ENCODE results near the gene PHLDB1. TPM values are rescaled to one million over a fixed set of nuclear protein-coding genes. Genes with fewer than 3 reads are reported as not detected.
A peak's percentile ranks its signal among the peaks of the same experiment; 100 is the strongest.
"Not testable (repeated sequence)": the region's sequence is repeated elsewhere in the genome, so short reads cannot be mapped to it uniquely, and the experiment has no call there.

PHLDB1 gene
- polyA plus RNA-seq: not detected

DNA sequence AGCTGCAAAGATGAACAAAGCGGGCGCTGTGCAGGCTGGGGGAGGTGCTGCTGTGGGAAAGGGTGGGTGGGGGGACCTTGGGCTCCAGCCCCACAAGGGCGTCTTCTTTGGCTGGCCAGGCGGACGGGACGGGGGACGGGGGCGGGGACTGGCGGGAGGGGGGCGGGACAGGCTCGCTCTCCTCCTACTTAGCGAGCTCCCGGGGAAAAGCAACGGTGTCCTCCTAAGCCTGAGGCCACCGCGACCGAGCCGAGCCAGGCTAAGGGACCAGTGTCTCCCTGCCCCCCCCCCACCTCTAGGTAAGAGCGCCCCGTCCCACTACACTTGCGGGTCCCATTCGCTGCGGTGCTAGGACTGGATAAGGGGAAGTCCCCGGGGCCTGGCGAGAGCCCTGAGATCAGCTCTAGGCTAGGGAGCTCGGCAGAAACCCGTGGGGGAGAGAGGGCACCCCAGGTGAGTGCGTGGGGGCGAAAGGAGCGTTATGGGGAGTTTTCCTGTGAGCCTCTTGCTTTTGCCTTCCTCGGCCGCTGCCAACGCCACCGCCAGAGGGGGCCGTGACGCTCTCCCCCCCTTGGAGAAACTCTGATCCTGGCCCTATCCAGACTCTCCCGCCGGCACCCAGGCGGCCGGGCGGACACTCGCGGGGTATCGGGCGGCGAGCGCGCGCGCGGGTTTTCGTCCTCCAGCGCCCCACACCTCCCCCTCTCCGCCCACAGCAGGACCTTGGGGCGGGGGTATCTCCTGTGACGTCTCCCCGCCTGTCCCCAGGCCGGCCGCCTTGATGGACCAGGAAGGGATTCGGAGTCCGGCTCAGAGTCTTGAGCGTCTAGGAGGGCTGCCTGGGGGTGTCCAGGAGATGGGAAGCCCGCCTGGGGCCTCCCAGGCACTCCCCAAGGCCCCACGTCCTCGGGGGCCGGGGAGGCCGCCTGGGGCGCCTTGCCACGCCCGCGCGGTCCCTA is at the start of gene PHLDB1:
Gene PHLDB1 (plus strand): TSS at position 215 of the 959 bp plus-strand sequence. CDS start 6,222 bp downstream, outside the sequence.
- Mint-ChIP-seq H3K9me3 (no peaks in the 10 kb centered on the region), H3K27ac (peak within 1 kb of the TSS in 2 of 3 donors; percentile 48 to 95), H3K36me3 (peaks cover 2% of the 10 kb centered on the region), H3K27me3 (peaks cover 11% of the 10 kb centered on the region), H3K4me3 (peak within 1 kb of the TSS; percentile 84 to 92 (median 89)), H3K4me1 (peaks cover 0 to 15% (median 13%) of the 10 kb centered on the region in 3 donors)

DNA sequence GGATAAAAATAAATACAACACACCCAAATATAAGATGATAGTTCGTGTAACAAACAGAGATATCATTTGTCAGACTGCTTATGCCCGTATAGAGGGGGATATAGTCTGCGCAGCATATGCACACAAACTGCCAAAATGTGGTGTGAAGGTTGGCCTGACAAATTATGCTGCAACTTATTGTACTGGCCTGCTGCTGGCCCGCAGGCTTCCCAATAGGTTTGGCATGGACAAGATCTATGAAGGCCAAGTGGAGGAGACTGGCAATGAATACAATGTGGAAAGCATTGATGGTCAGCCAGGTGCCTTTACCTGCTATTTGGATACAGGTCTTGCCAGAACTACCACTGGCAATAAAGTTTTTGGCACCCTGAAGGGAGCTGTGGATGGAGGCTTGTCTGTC is 46.6 kb upstream of the PHLDB1 start:
- Mint-ChIP-seq H3K4me1 (peaks cover 6 to 16% (median 11%) of the 10 kb centered on the region in 3 donors), H3K27me3 (no peaks in the 10 kb centered on the region), H3K9me3 (no peaks in the 10 kb centered on the region), H3K27ac (no peak overlapping the region), H3K36me3 (no peaks in the 10 kb centered on the region), H3K4me3 (peak overlapping the region in 1 of 4 donors; percentile 31)

DNA sequence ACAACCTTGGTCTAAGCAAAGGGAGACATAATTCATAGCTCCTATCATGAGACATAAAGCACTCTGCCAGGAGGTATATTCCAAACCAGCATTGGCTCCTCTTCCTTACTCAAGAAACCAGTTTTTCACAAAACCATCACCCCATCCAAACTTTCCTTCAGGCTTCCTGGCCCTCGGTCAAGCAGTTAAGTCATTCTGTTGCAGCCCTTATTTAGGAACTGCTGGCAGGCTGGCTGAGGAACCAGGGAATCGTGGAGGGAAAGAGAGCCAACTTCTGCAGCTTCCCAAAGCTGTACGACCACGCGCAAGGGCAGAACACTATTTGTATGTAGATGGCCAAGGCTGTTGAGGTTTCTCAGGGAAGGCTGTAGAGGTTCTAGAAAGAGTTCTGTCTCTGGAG is 42.4 kb upstream of the PHLDB1 start:
- H3K27me3 Mint-ChIP-seq: no peaks in the 10 kb centered on the region
- H3K27ac Mint-ChIP-seq: peak overlapping the region in 2 of 3 donors; percentile 26 to 42
- H3K4me1 Mint-ChIP-seq: peaks cover 9 to 22% (median 15%) of the 10 kb centered on the region in 3 donors
- H3K4me3 Mint-ChIP-seq: peak overlapping the region; percentile 41 to 98 (median 68)
- H3K36me3 Mint-ChIP-seq: no peaks in the 10 kb centered on the region
- no peaks in the 10 kb centered on the region for H3K9me3 Mint-ChIP-seq

DNA sequence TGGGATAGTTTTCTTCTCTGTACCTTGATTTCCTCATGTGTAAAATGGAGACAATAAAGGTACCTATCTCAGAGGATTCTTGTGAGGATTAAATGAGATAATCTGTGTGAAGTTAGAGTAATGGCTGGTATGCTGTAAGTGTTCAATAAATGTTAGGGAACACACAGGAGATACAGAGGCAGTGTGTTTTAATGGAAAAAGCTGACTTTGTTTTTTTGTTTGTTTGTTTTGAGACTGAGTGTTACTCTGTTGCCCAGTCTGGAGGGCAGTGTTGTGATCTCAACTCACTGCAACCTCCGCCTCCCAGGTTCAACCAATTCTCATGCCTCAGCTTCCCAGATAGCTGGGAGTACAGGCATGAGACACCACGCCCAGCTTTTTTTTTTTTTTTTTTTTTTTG is 37.7 kb upstream of the PHLDB1 start:
- Mint-ChIP-seq H3K9me3 (no peaks in the 10 kb centered on the region), H3K27me3 (no peaks in the 10 kb centered on the region), H3K36me3 (no peaks in the 10 kb centered on the region), H3K27ac (no peak overlapping the region), H3K4me1 (peaks cover 26 to 39% (median 29%) of the 10 kb centered on the region in 3 donors), H3K4me3 (peak overlapping the region in 1 of 4 donors; percentile 33)

GRCh38 chr11:118570787-118571186 is 36.6 kb upstream of the PHLDB1 start:
- Mint-ChIP-seq H3K9me3 (no peaks in the 10 kb centered on the region), H3K36me3 (no peaks in the 10 kb centered on the region), H3K27ac (peak overlapping the region in 1 of 3 donors; percentile 95), H3K4me3 (peak overlapping the region in 3 of 4 donors; percentile 5 to 88 (median 87)), H3K27me3 (no peaks in the 10 kb centered on the region), H3K4me1 (peaks cover 30 to 41% (median 32%) of the 10 kb centered on the region in 3 donors)

- peak overlapping the region; percentile 87 to 98 (median 93) for H3K4me3 Mint-ChIP-seq
- peak overlapping the region; percentile 81 to 96 (median 95) for H3K27ac Mint-ChIP-seq
- peaks cover 29 to 41% (median 33%) of the 10 kb centered on the region in 3 donors for H3K4me1 Mint-ChIP-seq
- H3K27me3 Mint-ChIP-seq, H3K9me3 Mint-ChIP-seq, H3K36me3 Mint-ChIP-seq: not testable (repeated sequence)
These were observed 35.7 kb upstream of the PHLDB1 start for GRCh38 chr11:118571701-118572060.

- peaks cover 30 to 42% (median 35%) of the 10 kb centered on the region in 3 donors for H3K4me1 Mint-ChIP-seq
- no peaks in the 10 kb centered on the region for H3K27me3 Mint-ChIP-seq
- no peaks in the 10 kb centered on the region for H3K9me3 Mint-ChIP-seq
- H3K27ac Mint-ChIP-seq: peak within 1 kb of the TSS; percentile 81 to 96 (median 95)
- no peaks in the 10 kb centered on the region for H3K36me3 Mint-ChIP-seq
- peak within 1 kb of the TSS; percentile 87 to 98 (median 93) for H3K4me3 Mint-ChIP-seq
These were observed 35.1 kb upstream of the PHLDB1 start, which contains the start of gene ARCN1 for GRCh38 chr11:118572061-118572980. ARCN1 (plus strand) TSS chr11:118572409; CDS start chr11:118572548, 139 bp downstream.

- H3K27ac Mint-ChIP-seq: peak overlapping the region; percentile 81 to 96 (median 95)
- no peaks in the 10 kb centered on the region for H3K36me3 Mint-ChIP-seq
- H3K27me3 Mint-ChIP-seq: peaks cover 2% of the 10 kb centered on the region
- peak overlapping the region; percentile 87 to 98 (median 93) for H3K4me3 Mint-ChIP-seq
- H3K4me1 Mint-ChIP-seq: peaks cover 34 to 46% (median 39%) of the 10 kb centered on the region in 3 donors
- H3K9me3 Mint-ChIP-seq: no peaks in the 10 kb centered on the region
These were observed 34.3 kb upstream of the PHLDB1 start for GRCh38 chr11:118572981-118573550.

DNA sequence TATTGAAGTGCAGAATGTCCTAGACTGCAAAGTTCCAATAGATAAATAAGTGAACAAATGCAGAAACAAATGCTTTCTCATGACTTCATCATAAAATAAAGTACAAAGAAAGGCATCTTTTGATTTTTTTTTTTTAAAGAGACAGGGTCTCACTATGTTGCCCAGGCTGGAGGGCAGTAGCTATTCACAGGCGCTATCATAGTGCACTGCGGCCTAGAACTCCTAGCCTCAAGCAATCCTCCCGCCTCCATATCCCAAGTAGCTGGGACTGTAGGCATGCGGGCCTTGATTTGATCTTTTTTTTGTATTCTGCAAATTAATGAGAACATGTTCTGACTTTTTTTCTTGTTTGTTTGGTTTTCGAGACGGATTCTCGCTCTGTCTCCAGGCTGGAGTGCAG is 32.8 kb upstream of the PHLDB1 start:
- Mint-ChIP-seq H3K27me3 (peaks cover 2% of the 10 kb centered on the region), H3K9me3 (no peaks in the 10 kb centered on the region)

GRCh38 chr11:118577995-118578394 is 29.4 kb upstream of the PHLDB1 start:
- H3K4me3 Mint-ChIP-seq, H3K36me3 Mint-ChIP-seq, H3K27ac Mint-ChIP-seq, H3K27me3 Mint-ChIP-seq, H3K9me3 Mint-ChIP-seq: not testable (repeated sequence)
- peaks cover 35 to 36% (median 35%) of the 10 kb centered on the region in 3 donors for H3K4me1 Mint-ChIP-seq

More for the DNA sequence above, 32.8 kb upstream of the PHLDB1 start:
- Mint-ChIP-seq H3K4me1 (peaks cover 41 to 51% (median 46%) of the 10 kb centered on the region in 3 donors), H3K4me3 (peak overlapping the region in 3 of 4 donors; percentile 74 to 81 (median 81)), H3K27ac (peak overlapping the region in 1 of 3 donors; percentile 3), H3K36me3 (no peaks in the 10 kb centered on the region)

DNA sequence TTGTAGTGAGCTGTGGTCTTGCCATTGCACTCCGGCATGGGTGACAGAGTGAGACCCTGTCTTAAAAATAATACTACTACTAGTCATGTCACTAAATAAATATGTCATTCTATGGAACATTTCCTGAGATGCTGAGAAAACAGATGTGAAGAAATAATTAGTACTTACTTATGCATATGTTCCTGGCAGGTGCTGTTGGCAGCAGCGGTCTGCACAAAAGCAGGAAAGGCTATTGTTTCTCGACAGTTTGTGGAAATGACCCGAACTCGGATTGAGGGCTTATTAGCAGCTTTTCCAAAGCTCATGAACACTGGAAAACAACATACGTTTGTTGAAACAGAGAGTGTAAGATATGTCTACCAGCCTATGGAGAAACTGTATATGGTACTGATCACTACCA is 26.4 kb upstream of the PHLDB1 start:
- H3K4me1 Mint-ChIP-seq: peaks cover 11 to 15% (median 14%) of the 10 kb centered on the region in 3 donors

DNA sequence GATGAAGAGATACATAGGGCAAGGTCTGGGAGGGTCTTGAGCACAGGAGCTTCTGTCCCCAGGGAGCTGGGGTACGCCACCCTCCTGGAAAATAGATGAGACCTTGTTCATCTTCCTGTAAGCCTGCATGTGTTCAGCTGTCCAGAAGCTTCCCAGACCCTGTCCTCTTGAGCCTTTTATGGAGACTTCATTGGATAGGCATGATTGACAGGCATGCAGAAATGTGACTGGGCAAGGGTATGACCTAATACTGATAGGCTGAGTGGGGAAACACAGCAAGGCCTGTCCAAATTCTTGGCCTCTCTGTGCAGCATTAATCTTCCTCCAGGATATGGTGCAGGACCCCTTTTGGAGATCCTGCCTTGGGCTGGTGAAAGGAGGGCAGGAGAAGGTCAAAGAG is 19.5 kb upstream of the PHLDB1 start:
- Mint-ChIP-seq H3K4me3 (no peak overlapping the region), H3K4me1 (peaks cover 0 to 1% (median 0%) of the 10 kb centered on the region in 3 donors), H3K9me3 (no peaks in the 10 kb centered on the region), H3K36me3 (peaks cover 5% of the 10 kb centered on the region), H3K27ac (no peak overlapping the region), H3K27me3 (no peaks in the 10 kb centered on the region)

More for the DNA sequence above, 26.4 kb upstream of the PHLDB1 start:
- Mint-ChIP-seq H3K9me3 (no peaks in the 10 kb centered on the region), H3K36me3 (peaks cover 3% of the 10 kb centered on the region), H3K27me3 (peaks cover 2% of the 10 kb centered on the region), H3K27ac (no peak overlapping the region), H3K4me3 (no peak overlapping the region)

DNA sequence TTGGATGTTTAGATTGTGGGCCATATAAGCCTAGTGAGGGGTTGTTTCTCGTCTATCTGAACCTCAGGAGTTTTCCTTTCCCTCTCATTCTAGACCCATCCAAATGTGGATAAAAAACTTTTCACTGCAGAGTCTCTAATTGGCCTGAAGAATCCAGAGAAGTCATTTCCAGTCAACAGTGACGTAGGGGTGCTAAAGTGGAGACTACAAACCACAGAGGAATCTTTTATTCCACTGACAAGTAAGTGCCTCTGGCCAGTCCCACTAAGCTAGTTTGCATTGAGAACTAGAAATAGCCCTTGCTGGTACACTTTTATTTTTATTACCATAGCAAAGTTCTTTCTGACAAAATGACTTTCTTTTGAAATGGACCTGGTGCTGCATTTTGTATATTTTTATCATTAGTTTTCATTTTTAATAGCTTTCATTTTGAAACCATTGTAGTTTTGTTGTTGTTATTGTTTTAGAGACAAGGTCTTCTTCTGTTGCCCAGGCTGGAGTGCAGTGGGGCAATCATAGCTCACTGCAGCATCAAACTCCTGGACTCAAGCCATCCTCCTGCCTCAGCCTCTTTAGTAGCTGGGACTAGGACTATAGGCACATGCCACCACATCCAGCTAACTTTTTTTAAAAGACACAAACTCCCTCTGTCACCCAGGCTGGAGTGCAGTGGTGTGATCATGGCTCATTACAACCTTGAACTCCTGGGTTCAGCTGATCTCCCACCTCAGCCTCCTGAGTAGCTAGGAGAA is 14.6 kb upstream of the PHLDB1 start:
- H3K4me1 Mint-ChIP-seq: peaks cover 4 to 9% (median 6%) of the 10 kb centered on the region in 3 donors
- no peak overlapping the region for H3K4me3 Mint-ChIP-seq
- H3K27me3 Mint-ChIP-seq: no peaks in the 10 kb centered on the region
- peaks cover 2% of the 10 kb centered on the region for H3K36me3 Mint-ChIP-seq
- H3K27ac Mint-ChIP-seq: no peak overlapping the region
- H3K9me3 Mint-ChIP-seq: no peaks in the 10 kb centered on the region

DNA sequence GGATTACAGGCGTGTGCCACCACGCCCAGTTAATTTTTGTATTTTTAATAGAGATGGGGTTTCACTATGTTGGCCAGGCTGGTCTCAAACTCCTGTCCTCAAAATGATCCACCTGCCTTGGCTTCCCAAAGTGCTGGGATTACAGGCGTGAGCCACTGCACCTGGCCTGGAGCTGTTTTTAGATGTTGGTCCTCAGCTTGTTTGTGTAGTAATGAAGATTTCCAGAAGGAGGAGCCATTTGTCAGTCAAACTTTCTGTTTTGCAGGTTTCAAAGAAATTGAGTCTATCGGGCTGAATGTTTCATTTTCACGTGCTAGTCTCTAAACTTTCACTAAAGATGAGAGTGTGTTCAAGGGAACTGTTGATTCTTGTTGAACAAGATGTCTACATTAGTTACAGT is 12.4 kb upstream of the PHLDB1 start:
- not testable (repeated sequence) for H3K4me1 Mint-ChIP-seq, H3K9me3 Mint-ChIP-seq, H3K36me3 Mint-ChIP-seq, H3K4me3 Mint-ChIP-seq, H3K27me3 Mint-ChIP-seq
- peak overlapping the region in 2 of 3 donors; percentile 5 to 50 for H3K27ac Mint-ChIP-seq
